ENCODE measurements around the gene PAX3. TPM values are rescaled to one million over a fixed set of nuclear protein-coding genes. Genes with fewer than 3 reads are reported as not detected.

PAX3 gene
- total RNA-seq, 1 experiment from 2014 or later, result not detected

DNA sequence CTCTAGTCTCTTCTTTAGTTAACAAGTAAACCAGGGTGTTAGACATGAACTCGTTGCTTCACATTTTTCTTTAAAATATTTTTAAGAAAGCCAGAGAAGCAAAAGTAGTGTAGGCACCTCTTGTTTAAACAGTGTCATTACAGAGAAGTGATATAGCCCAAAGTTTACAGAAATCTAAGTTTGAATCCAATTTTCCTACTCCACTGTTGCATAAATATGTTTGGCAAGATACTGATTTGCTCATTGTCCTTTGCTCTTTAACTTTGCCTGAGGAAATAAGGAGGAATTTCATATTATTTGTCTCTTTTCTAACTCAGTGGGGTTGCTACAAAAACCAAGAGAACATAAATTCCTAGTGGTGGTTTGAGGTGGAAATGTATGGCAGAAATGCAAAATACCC lies 81.1 kb downstream of the PAX3 start:
- H3K36me3 ChIP-seq (ENCODE audit: control insufficient read depth, insufficient read depth, low read length), result no peaks in the 10 kb centered on the region
- Mint-ChIP-seq H3K4me1 (ENCODE audit: low read depth, unreplicated experiment) (no peaks in the 10 kb centered on the region), H3K27me3 (ENCODE audit: insufficient read depth, unreplicated experiment) (peaks cover 24% of the 10 kb centered on the region), H3K4me3 (ENCODE audit: unreplicated experiment) (no peak overlapping the region), H3K9me3 (ENCODE audit: unreplicated experiment) (no peaks in the 10 kb centered on the region), H3K36me3 (ENCODE audit: insufficient read depth, unreplicated experiment) (no peaks in the 10 kb centered on the region), H3K27ac (ENCODE audit: unreplicated experiment) (no peak overlapping the region)
- ChIA-PET POLR2A (no interaction called here), CTCF (no interaction called here)
- no peak for TF ChIP-seq CTCF (IDR thresholded peaks at IDR 0.05; ENCODE audit: insufficient read depth in 1 of 2, low read depth in 1 of 2, low read length in 1 of 2, severe bottlenecking in 1 of 2, unreplicated experiment in 1 of 2)
- no peak for DNase-seq
- intact Hi-C loops (cut with micrococcal nuclease; ENCODE audit: unreplicated experiment), result no loop called here
- H3K9me3 ChIP-seq, result no peaks in the 10 kb centered on the region; the same call in 1 of the 2 replicates
- no peak overlapping the region for H3K4me3 ChIP-seq (ENCODE audit: low read depth, low read length)
- H3K27me3 ChIP-seq (replicated peaks; ENCODE audit: control insufficient read depth, insufficient read depth, low read length), result peaks cover 5% of the 10 kb centered on the region
- no TSS peak for BruUV-seq (replicated peaks)
- H3K4me1 ChIP-seq, result no peaks in the 10 kb centered on the region

DNA sequence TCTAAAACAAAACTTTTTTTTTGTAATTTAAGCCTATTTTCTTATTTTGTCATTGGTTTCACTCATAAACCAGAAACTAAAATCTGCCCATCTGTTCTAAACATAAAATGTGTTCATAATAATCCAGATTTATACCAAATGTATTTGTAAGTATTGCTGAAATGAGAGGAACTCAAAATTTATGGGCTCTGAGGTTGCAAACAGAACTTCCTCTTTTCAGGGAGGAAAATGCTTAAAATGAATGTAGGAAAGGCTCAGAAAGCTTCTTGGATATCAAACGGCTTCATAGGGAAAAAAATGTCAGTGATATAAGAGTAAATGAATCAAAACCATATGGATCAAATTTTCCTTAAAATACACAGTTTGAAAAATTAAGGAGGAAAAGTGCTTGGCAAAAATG lies 83.9 kb downstream of the PAX3 start:
- Mint-ChIP-seq H3K36me3 (ENCODE audit: insufficient read depth, unreplicated experiment) (no peaks in the 10 kb centered on the region), H3K27ac (ENCODE audit: unreplicated experiment) (no peak overlapping the region), H3K4me3 (ENCODE audit: unreplicated experiment) (no peak overlapping the region), H3K27me3 (ENCODE audit: insufficient read depth, unreplicated experiment) (peaks cover 24% of the 10 kb centered on the region), H3K9me3 (ENCODE audit: unreplicated experiment) (no peaks in the 10 kb centered on the region), H3K4me1 (ENCODE audit: low read depth, unreplicated experiment) (no peaks in the 10 kb centered on the region)
- BruUV-seq (replicated peaks), result no TSS peak
- Histone ChIP-seq H3K4me1 (no peaks in the 10 kb centered on the region), H3K36me3 (ENCODE audit: control insufficient read depth, insufficient read depth, low read length) (no peaks in the 10 kb centered on the region), H3K9me3 (no peaks in the 10 kb centered on the region), H3K27me3 (replicated peaks; ENCODE audit: control insufficient read depth, insufficient read depth, low read length) (no peaks in the 10 kb centered on the region), H3K4me3 (ENCODE audit: low read depth, low read length) (no peak overlapping the region)
- POLR2A ChIA-PET, result no interaction called here
- no peak for DNase-seq
- intact Hi-C loops (cut with micrococcal nuclease; ENCODE audit: unreplicated experiment), result no loop called here
- no peak for TF ChIP-seq CTCF (IDR thresholded peaks at IDR 0.05; ENCODE audit: insufficient read depth in 1 of 2, low read depth in 1 of 2, low read length in 1 of 2, severe bottlenecking in 1 of 2, unreplicated experiment in 1 of 2)
- CTCF ChIA-PET, result no interaction called here

DNA sequence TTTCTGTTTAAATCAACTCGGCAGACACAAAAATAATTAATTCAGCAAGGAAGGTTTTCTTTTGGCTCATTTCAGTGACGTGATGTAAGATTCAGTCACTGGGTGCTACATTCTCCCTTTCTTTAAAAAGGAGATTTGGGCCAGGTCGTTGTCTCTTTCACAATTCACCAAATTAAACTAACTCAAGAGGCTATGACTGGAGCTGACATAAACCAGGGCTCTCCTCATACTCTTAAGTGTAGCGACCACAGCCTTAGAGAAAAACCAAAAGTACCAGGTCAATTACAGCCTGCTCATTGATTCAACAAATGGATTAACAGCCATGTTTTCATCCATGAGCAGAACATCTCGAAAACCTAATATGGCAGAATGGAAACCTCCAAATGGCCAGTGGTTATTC lies 85.7 kb downstream of the PAX3 start:
- intact Hi-C loops (cut with micrococcal nuclease; ENCODE audit: unreplicated experiment), result no loop called here
- Histone ChIP-seq H3K4me3 (ENCODE audit: low read depth, low read length) (no peak overlapping the region), H3K36me3 (ENCODE audit: control insufficient read depth, insufficient read depth, low read length) (no peaks in the 10 kb centered on the region), H3K27me3 (replicated peaks; ENCODE audit: control insufficient read depth, insufficient read depth, low read length) (no peaks in the 10 kb centered on the region), H3K9me3 (no peaks in the 10 kb centered on the region), H3K4me1 (no peaks in the 10 kb centered on the region)
- Mint-ChIP-seq H3K4me3 (ENCODE audit: unreplicated experiment) (no peak overlapping the region), H3K27me3 (ENCODE audit: insufficient read depth, unreplicated experiment) (peaks cover 30% of the 10 kb centered on the region), H3K36me3 (ENCODE audit: insufficient read depth, unreplicated experiment) (no peaks in the 10 kb centered on the region), H3K9me3 (ENCODE audit: unreplicated experiment) (no peaks in the 10 kb centered on the region), H3K27ac (ENCODE audit: unreplicated experiment) (no peak overlapping the region), H3K4me1 (ENCODE audit: low read depth, unreplicated experiment) (no peaks in the 10 kb centered on the region)
- no peak for DNase-seq
- CTCF ChIA-PET, result no interaction called here
- no peak for TF ChIP-seq CTCF (IDR thresholded peaks at IDR 0.05; ENCODE audit: insufficient read depth in 1 of 2, low read depth in 1 of 2, low read length in 1 of 2, severe bottlenecking in 1 of 2, unreplicated experiment in 1 of 2)
- POLR2A ChIA-PET, result no interaction called here
- no TSS peak for BruUV-seq (replicated peaks)
